CD4-positive, CD25-positive, alpha-beta regulatory T cell (primary cell): ENCODE data around the gene HECTD2. TPM values are rescaled to one million over a fixed set of nuclear protein-coding genes. Genes with fewer than 3 reads are reported as not detected.

Experiments used
- ATAC-seq, 2 donors: fragments of 150-1000 bp; cut with Tn5 transposase; one replicate each; pipeline ENCODE4 v1.10.0; 2021; ENCODE audit warnings: low read depth in 2 of 2, moderate number of reproducible peaks in 2 of 2, moderate library complexity in 1 of 2
- DNase-seq, 3 donors: peaks; one replicate each; pipeline versions ENCODE4 v3.0.0 to v3.0.0-alpha.2; 2012 to 2022; ENCODE audit warnings: mixed read lengths in 1 of 3
- H3K27ac ChIP-seq: one replicate; pipeline ENCODE4 v1.7.0; 2013; ENCODE audit warnings: mild to moderate bottlenecking, low read length; ENCODE audit not compliant: insufficient read depth, poor library complexity, severe bottlenecking
- H3K27me3 ChIP-seq: one replicate; pipeline ENCODE4 v1.7.0; 2013; ENCODE audit warnings: low read length; ENCODE audit not compliant: control insufficient read depth, insufficient read depth
- H3K36me3 ChIP-seq: one replicate; pipeline ENCODE4 v1.7.0; 2013; ENCODE audit warnings: mild to moderate bottlenecking, low read length, moderate library complexity; ENCODE audit not compliant: control insufficient read depth, insufficient read depth
- H3K4me1 ChIP-seq: 2 replicates; pipeline ENCODE4 v1.7.0; 2013; ENCODE audit warnings: mild to moderate bottlenecking, low read length; ENCODE audit not compliant: insufficient read depth, control insufficient read depth, poor library complexity, severe bottlenecking
- H3K4me3 ChIP-seq: one replicate; pipeline ENCODE4 v1.7.0; 2013; ENCODE audit warnings: low read depth, mild to moderate bottlenecking, low read length, moderate library complexity
- H3K9me3 ChIP-seq, 2 experiments: 1 replicate in 1 of 2; 2 replicates in 1 of 2; pipeline ENCODE4 v1.7.0; 2013; ENCODE audit warnings: low read length in 2 of 2, mild to moderate bottlenecking in 1 of 2, moderate library complexity in 1 of 2; ENCODE audit not compliant: control insufficient read depth in 2 of 2
- H3K27ac Mint-ChIP-seq, 3 donors: one replicate each; pipeline ENCODE4 v1.8.0; 2020 to 2022; ENCODE audit warnings: mild to moderate bottlenecking in 3 of 3, mixed read lengths in 3 of 3, moderate library complexity in 2 of 3
- H3K27me3 Mint-ChIP-seq: one replicate; pipeline ENCODE4 v1.8.0; 2022; ENCODE audit warnings: mild to moderate bottlenecking, mixed read lengths
- H3K36me3 Mint-ChIP-seq: one replicate; pipeline ENCODE4 v1.8.0; 2020; ENCODE audit warnings: mixed read lengths
- H3K4me1 Mint-ChIP-seq, 4 donors: one replicate each; pipeline ENCODE4 v1.8.0; 2020 to 2022; ENCODE audit warnings: mixed read lengths in 4 of 4, mild to moderate bottlenecking in 1 of 4
- H3K4me3 Mint-ChIP-seq, 4 donors: one replicate each; pipeline ENCODE4 v1.8.0; 2020 to 2022; ENCODE audit warnings: mild to moderate bottlenecking in 4 of 4, mixed read lengths in 4 of 4, moderate library complexity in 3 of 4
- H3K9me3 Mint-ChIP-seq, 7 donors: one replicate each; pipeline ENCODE4 v1.8.0; 2020 to 2022; ENCODE audit warnings: mixed read lengths in 7 of 7, mild to moderate bottlenecking in 3 of 7, moderate library complexity in 2 of 7
- polyA plus RNA-seq, 4 donors: library from polyadenylated mRNA; unstranded; fragments of 300-500 nt; fragmentation: Illumina TruSeq; gene quantifications; one replicate each; pipeline ENCODE4 v1.2.3, GENCODE V29; 2021
- total RNA-seq: library from RNA; stranded (reverse); gene quantifications from one replicate; pipeline ENCODE4 v1.2.3, GENCODE V29; 2022

The HECTD2 gene
- total and polyA plus RNA-seq, 5 donors from 2014 or later, result 0.34 to 1.7 (median 0.73) TPM

GRCh38 chr10:91514787-91515186 lies 104.6 kb downstream of the HECTD2 start:
- Histone ChIP-seq H3K4me1 (no peaks in the 10 kb centered on the region), H3K9me3 (no peaks in the 10 kb centered on the region), H3K27ac (no peak overlapping the region), H3K36me3 (no peaks in the 10 kb centered on the region), H3K27me3 (no peaks in the 10 kb centered on the region), H3K4me3 (no peak overlapping the region)
- no peaks in the 10 kb centered on the region for H3K27me3 Mint-ChIP-seq
- no peaks in the 10 kb centered on the region for H3K4me1 Mint-ChIP-seq
- DNase-seq (no peak), ATAC-seq (no peak)
- H3K27ac Mint-ChIP-seq, result no peak overlapping the region
- H3K9me3 Mint-ChIP-seq, result peaks cover 0 to 12% (median 0%) of the 10 kb centered on the region in 7 donors
- no peaks in the 10 kb centered on the region for H3K36me3 Mint-ChIP-seq
- no peak overlapping the region for H3K4me3 Mint-ChIP-seq

GRCh38 chr10:91517394-91517793 lies 107.2 kb downstream of the HECTD2 start:
- Histone ChIP-seq H3K36me3 (no peaks in the 10 kb centered on the region), H3K4me1 (no peaks in the 10 kb centered on the region), H3K4me3 (no peak overlapping the region), H3K27me3 (peaks cover 2% of the 10 kb centered on the region), H3K27ac (no peak overlapping the region), H3K9me3 (no peaks in the 10 kb centered on the region)
- H3K9me3 Mint-ChIP-seq, result peaks cover 0 to 14% (median 0%) of the 10 kb centered on the region in 7 donors
- peaks cover 0 to 4% (median 0%) of the 10 kb centered on the region in 4 donors for H3K4me1 Mint-ChIP-seq
- H3K27me3 Mint-ChIP-seq, result no peaks in the 10 kb centered on the region
- ATAC-seq (no peak), DNase-seq (no peak)
- no peaks in the 10 kb centered on the region for H3K36me3 Mint-ChIP-seq
- no peak overlapping the region for H3K4me3 Mint-ChIP-seq
- no peak overlapping the region for H3K27ac Mint-ChIP-seq

- peaks cover 0 to 14% (median 0%) of the 10 kb centered on the region in 7 donors for H3K9me3 Mint-ChIP-seq
- no peaks in the 10 kb centered on the region for H3K36me3 Mint-ChIP-seq
- H3K36me3 ChIP-seq, result no peaks in the 10 kb centered on the region
- H3K4me1 ChIP-seq, result no peaks in the 10 kb centered on the region
- no peak overlapping the region for H3K4me3 Mint-ChIP-seq
- peaks cover 2% of the 10 kb centered on the region for H3K27me3 ChIP-seq
- H3K27ac ChIP-seq, result no peak overlapping the region
- ATAC-seq (no peak), DNase-seq (no peak)
- H3K27me3 Mint-ChIP-seq, result no peaks in the 10 kb centered on the region
- H3K4me3 ChIP-seq, result no peak overlapping the region
- H3K27ac Mint-ChIP-seq, result no peak overlapping the region
- H3K9me3 ChIP-seq, result no peaks in the 10 kb centered on the region
- H3K4me1 Mint-ChIP-seq, result peaks cover 0 to 4% (median 0%) of the 10 kb centered on the region in 4 donors
These were observed 109.9 kb downstream of the HECTD2 start for GRCh38 chr10:91519899-91520514.

GRCh38 chr10:91520661-91521060 lies 110.5 kb downstream of the HECTD2 start:
- no peak overlapping the region for H3K4me3 ChIP-seq
- DNase-seq, result no peak

GRCh38 chr10:91521439-91521838 lies 111.3 kb downstream of the HECTD2 start:
- Histone ChIP-seq H3K9me3 (no peaks in the 10 kb centered on the region), H3K4me1 (no peaks in the 10 kb centered on the region), H3K4me3 (no peak overlapping the region), H3K27ac (no peak overlapping the region), H3K27me3 (peaks cover 2% of the 10 kb centered on the region), H3K36me3 (no peaks in the 10 kb centered on the region)
- Mint-ChIP-seq H3K4me1 (peaks cover 0 to 4% (median 0%) of the 10 kb centered on the region in 4 donors), H3K36me3 (no peaks in the 10 kb centered on the region), H3K27ac (no peak overlapping the region), H3K9me3 (peaks cover 0 to 14% (median 0%) of the 10 kb centered on the region in 7 donors), H3K27me3 (no peaks in the 10 kb centered on the region), H3K4me3 (no peak overlapping the region)
- DNase-seq (no peak), ATAC-seq (no peak)

More at GRCh38 chr10:91520661-91521060, 110.5 kb downstream of the HECTD2 start:
- Histone ChIP-seq H3K27me3 (peaks cover 2% of the 10 kb centered on the region), H3K36me3 (no peaks in the 10 kb centered on the region), H3K9me3 (no peaks in the 10 kb centered on the region), H3K27ac (no peak overlapping the region), H3K4me1 (no peaks in the 10 kb centered on the region)
- Mint-ChIP-seq H3K27me3 (no peaks in the 10 kb centered on the region), H3K4me3 (no peak overlapping the region), H3K9me3 (peaks cover 0 to 14% (median 0%) of the 10 kb centered on the region in 7 donors), H3K36me3 (no peaks in the 10 kb centered on the region), H3K27ac (no peak overlapping the region), H3K4me1 (peaks cover 0 to 4% (median 0%) of the 10 kb centered on the region in 4 donors)
- no peak for ATAC-seq

GRCh38 chr10:91525896-91526712 lies 116.0 kb downstream of the HECTD2 start:
- Mint-ChIP-seq H3K9me3 (peaks cover 0 to 3% (median 0%) of the 10 kb centered on the region in 7 donors), H3K4me3 (no peak overlapping the region)
- no peak for ATAC-seq

GRCh38 chr10:91528080-91528479 lies 117.9 kb downstream of the HECTD2 start:
- ATAC-seq, result no peak

More at GRCh38 chr10:91525896-91526712, 116.0 kb downstream of the HECTD2 start:
- DNase-seq, result no peak
- Histone ChIP-seq H3K4me1 (no peaks in the 10 kb centered on the region), H3K9me3 (no peaks in the 10 kb centered on the region), H3K27me3 (peaks cover 2% of the 10 kb centered on the region), H3K27ac (no peak overlapping the region), H3K36me3 (no peaks in the 10 kb centered on the region), H3K4me3 (no peak overlapping the region)
- no peak overlapping the region for H3K27ac Mint-ChIP-seq
- no peaks in the 10 kb centered on the region for H3K36me3 Mint-ChIP-seq
- peaks cover 0 to 4% (median 0%) of the 10 kb centered on the region in 4 donors for H3K4me1 Mint-ChIP-seq
- peaks cover 6% of the 10 kb centered on the region for H3K27me3 Mint-ChIP-seq

More at GRCh38 chr10:91528080-91528479, 117.9 kb downstream of the HECTD2 start:
- no peaks in the 10 kb centered on the region for H3K36me3 Mint-ChIP-seq
- H3K27me3 ChIP-seq, result no peaks in the 10 kb centered on the region
- H3K27ac ChIP-seq, result no peak overlapping the region
- H3K36me3 ChIP-seq, result no peaks in the 10 kb centered on the region
- no peak overlapping the region for H3K4me3 ChIP-seq
- no peak overlapping the region for H3K27ac Mint-ChIP-seq
- H3K27me3 Mint-ChIP-seq, result peaks cover 6% of the 10 kb centered on the region
- H3K4me3 Mint-ChIP-seq, result no peak overlapping the region
- no peaks in the 10 kb centered on the region for H3K4me1 Mint-ChIP-seq
- H3K4me1 ChIP-seq, result no peaks in the 10 kb centered on the region
- H3K9me3 ChIP-seq, result no peaks in the 10 kb centered on the region
- H3K9me3 Mint-ChIP-seq, result peaks cover 0 to 3% (median 0%) of the 10 kb centered on the region in 7 donors
- DNase-seq, result no peak
